Fibroblast of skin of left quadriceps (primary cell): ENCODE data around the gene C4orf33.

Experiments
- DNase-seq, 2 experiments: peaks; one replicate each; pipeline ENCODE4 v3.0.0-alpha.2; 2013; ENCODE audit warnings: low read depth in 2 of 2

Gene C4orf33

DNA sequence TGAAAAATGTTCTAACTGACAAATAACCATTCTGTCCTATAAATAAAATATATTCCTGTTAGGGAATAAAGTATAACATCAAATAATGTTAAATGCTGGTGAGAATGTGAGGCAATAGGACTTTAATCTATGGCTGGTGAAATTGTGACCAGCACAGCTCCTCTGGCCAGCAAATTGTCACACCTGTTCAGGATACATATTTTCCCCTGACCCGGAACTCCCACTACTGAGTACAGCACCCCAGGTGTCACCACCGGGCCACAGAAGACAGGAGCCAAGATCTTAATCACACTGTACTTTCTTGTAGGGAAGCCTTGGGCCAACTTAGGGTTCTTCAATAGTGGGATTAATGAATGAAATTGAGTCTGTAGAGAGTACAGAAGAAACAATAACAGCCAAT lies 33.2 kb downstream of the C4orf33 start:
- DNase-seq = no peak

GRCh38 chr4:129131343-129131742 lies 35.4 kb downstream of the C4orf33 start:
- DNase-seq = no peak

GRCh38 chr4:129136433-129136832 lies 40.5 kb downstream of the C4orf33 start:
- DNase-seq = no peak

DNA sequence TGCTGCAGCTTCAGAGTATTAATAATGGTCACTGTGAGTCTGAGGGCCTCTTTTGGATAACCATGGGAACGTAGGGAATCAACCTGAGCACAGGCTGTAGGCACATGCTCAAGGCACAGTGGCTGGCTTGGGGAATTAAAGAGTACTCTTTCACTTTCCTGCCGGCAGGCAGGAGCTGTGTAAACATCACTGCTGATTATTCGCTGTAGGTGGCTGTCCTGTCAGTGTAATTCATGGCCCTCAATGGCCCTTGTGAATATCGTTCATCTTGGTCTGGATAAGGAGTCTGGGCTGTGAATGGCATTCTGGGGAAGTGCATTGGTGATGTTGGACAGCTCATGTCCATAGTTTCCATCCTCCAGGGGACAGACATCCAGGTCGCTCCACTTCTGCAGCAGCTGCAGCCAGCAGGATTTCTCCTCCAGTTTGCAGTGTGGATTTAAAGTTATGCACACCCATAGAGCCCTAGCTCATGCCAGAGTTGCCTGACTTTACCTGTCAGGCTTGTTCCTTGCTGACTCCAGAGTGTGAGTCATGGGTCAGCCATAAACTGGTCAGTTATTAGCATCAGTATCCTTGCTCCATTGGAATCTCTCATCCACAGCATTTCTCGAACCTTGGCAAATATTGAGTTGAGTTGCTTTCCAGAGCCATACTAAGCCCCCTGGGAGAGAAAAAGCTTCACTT lies 43.0 kb downstream of the C4orf33 start:
- DNase-seq = no peak

DNA sequence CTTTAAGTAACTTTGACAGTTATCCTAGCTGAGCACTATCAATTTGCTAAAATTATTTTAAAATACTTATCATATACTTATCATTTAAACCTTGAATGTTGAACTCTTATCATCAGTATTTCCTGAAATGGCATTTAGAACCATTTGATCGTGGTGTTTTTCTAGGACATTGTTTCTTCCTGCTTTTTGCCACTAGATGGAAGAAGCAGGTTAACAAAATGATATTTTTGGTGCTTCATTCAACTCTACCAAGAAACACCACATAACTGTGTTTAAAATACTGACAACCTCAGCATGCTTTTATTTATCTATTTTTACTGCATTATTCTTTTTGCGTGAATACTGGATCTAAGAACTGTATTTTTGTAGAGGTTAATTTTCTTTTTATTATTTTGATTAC lies 44.6 kb downstream of the C4orf33 start:
- DNase-seq = no peak

DNA sequence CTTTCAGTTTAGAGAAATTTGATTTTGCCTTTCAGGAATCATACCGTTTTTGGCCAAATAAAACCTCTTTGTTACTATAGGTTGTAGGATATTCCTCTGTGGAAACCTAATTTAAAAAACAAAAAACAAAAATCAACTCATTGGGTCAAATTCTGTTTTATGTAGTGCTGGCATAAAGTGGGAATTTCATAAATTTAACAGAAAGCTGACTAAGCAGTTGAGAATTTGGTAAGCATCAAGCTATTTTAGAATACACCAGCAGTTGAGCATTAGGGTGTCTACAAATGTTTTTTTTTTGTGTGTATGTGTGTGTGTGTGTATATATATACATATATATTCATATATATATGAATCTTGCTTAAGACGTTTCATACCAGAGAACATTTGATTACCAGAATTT lies 47.4 kb downstream of the C4orf33 start:
- no peak for DNase-seq

DNA sequence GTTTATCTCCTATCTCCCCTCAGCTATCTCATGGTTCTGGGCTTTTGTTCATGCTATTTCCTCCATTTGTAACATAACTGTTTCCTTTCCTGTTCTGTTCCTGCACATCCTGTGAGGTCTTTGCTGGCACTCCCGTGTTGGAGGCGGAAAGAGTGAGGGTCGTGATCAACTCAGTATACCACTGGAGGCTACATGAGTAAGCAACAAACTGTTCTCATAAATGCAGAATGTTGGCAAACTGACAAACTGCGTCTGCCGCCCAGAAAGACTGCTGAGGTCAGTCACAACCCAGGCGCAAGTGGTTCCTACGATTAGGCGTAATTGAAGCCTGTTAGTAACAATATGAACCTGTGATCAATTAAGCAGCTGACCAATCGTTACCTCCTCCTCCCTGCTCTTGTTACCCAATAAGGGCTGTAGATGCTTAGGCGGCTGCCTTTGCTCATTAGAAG lies 48.8 kb downstream of the C4orf33 start:
- no peak for DNase-seq

DNA sequence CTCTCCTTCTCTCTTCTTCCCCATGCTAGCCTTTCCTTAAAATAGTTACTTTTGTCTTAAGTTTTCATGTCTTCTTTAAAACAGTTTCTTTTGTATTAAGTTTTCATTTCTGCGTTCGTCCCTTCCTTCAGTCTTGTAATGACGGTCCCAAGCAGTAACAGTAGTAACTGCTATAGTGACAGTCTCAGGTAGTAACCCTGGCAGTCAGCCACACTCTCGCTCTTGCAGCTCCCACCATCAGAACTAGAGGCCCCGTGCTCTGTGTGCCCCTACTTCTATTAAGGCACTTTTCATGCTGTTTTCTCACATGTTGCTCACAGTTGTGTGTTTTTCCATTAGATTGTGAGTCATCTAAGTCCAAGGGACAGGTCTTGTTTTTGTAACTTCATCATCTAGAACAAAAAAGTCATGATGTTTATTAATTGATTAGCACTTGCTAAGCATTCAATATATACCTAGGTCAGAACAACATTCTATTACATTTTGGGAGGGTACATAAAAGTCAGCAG lies 49.3 kb downstream of the C4orf33 start:
- DNase-seq = no peak

- no peak for DNase-seq
Measured at GRCh38 chr4:129146639-129147038, 50.7 kb downstream of the C4orf33 start.

DNA sequence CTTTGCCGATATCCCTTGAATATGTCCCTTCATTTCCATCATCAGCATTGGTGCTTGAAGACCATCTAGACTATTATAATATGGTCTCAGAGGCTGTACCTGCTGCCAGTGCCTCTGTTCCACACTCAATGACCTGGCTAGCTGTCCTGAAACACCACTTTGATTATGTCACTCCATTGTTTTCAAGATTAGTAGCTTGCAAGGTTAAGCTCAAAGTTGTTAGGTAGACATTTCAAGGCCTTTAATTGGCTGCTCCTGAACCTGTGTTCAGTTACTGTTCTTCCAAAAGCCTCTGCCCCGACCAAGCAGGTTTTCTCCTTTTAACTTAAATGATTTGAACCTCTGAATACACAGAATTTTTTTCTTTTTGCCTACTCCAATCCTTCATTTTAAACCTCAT lies 52.9 kb downstream of the C4orf33 start:
- DNase-seq = no peak

GRCh38 chr4:129149906-129150305 lies 54.0 kb downstream of the C4orf33 start:
- DNase-seq = no peak

DNA sequence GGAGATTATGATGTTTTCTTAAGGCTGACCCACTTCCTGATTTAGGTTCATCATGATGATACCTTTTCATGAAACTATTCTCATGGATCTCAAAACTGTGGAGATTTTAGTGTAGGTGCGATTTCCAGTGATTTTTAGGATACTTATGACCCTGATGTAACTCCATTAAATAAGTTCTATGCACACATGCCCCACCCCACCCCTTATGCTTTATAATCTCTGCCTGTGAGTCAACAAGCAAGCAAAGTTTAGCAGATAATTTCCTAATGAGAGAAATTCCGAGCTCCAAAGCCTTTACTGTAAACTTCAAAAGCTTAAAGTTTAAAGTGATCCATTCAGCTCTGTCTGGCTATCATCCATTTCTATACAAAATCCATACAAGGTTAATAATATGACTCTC lies 56.4 kb downstream of the C4orf33 start:
- DNase-seq = no peak

DNA sequence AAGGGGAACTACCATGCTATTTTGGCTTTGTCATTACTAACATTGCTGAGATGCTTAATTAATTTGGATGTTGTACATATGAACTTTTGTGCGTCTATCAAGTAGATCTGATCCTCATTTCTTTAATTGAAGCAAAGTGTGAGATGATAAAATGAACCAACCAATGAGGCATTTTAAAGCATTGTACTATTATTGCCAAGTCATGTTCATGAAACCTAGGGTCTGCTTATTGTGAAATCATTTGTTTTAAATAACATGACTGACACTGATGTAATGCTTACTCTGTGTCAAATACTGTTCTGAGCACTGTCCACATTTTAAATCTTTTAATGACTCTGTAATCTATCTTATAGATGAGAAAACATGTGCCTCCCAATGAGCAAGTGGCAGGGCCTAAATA lies 57.7 kb downstream of the C4orf33 start:
- no peak for DNase-seq

- no peak for DNase-seq
Measured at GRCh38 chr4:129162450-129162849, 66.5 kb downstream of the C4orf33 start.

GRCh38 chr4:129163427-129163826 lies 67.5 kb downstream of the C4orf33 start:
- no peak for DNase-seq

- DNase-seq = no peak
Measured at GRCh38 chr4:129164243-129164642, 68.3 kb downstream of the C4orf33 start.
